ENCODE measurements around the gene COL20A1.

GRCh38 chr20:63359937-63360849 is 67.2 kb downstream of the COL20A1 start:
- TF ChIP-seq CTCF (IDR thresholded peaks at IDR 0.05) = no peak
- no peak for TF ChIP-seq POLR2A (IDR thresholded peaks at IDR 0.05)
